ENCODE results near the gene SPHKAP.

- no peak for TF ChIP-seq POLR2A (IDR thresholded peaks at IDR 0.05)
- TF ChIP-seq, protein P1, sequence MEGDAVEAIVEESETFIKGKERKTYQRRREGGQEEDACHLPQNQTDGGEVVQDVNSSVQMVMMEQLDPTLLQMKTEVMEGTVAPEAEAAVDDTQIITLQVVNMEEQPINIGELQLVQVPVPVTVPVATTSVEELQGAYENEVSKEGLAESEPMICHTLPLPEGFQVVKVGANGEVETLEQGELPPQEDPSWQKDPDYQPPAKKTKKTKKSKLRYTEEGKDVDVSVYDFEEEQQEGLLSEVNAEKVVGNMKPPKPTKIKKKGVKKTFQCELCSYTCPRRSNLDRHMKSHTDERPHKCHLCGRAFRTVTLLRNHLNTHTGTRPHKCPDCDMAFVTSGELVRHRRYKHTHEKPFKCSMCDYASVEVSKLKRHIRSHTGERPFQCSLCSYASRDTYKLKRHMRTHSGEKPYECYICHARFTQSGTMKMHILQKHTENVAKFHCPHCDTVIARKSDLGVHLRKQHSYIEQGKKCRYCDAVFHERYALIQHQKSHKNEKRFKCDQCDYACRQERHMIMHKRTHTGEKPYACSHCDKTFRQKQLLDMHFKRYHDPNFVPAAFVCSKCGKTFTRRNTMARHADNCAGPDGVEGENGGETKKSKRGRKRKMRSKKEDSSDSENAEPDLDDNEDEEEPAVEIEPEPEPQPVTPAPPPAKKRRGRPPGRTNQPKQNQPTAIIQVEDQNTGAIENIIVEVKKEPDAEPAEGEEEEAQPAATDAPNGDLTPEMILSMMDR (IDR thresholded peaks at IDR 0.05): no peak
- TF ChIP-seq EP300 (IDR thresholded peaks at IDR 0.05): no peak
These were observed 1.0 kb downstream of the SPHKAP start for GRCh38 chr2:228180181-228181097.
